AG04450 (cell line): Measurements from ENCODE around the gene COL4A3. TPM values are rescaled to one million over a fixed set of nuclear protein-coding genes. Genes with fewer than 3 reads are reported as not detected.

Experiments
- CTCF ChIA-PET: fragments of 300-600, 350-600 bp; formaldehyde crosslinking; extraction: SDS; loops from one replicate; lab custom pipeline; 2022; ENCODE audit warnings: antibody characterized with exemption, inconsistent platforms; lab: Charles Lee
- POLR2A ChIA-PET: fragments of 350-600 bp; formaldehyde crosslinking; extraction: SDS; loops from one replicate; lab custom pipeline; 2021; ENCODE audit warnings: antibody characterized with exemption, inconsistent platforms; lab: Yijun Ruan, JAX
- DNase-seq: peaks from one replicate; pipeline ENCODE4 v3.0.0-alpha.2; 2011; ENCODE audit warnings: low read depth, low spot score
- H3K27ac ChIP-seq: one replicate; pipeline ENCODE4 v1.5.1; 2012; ENCODE audit warnings: low read depth, low read length, control low read depth
- H3K27me3 ChIP-seq: one replicate; pipeline ENCODE4 v1.6.0; 2012; ENCODE audit warnings: low read length; ENCODE audit not compliant: control insufficient read depth, insufficient read depth
- H3K4me3 ChIP-seq: 2 replicates; pipeline ENCODE4 v1.5.1; 2011; ENCODE audit warnings: mild to moderate bottlenecking, low read depth, low read length, control low read depth
- H3K9me3 ChIP-seq: 2 replicates; pipeline ENCODE4 v1.5.1; 2012; ENCODE audit warnings: low read length; ENCODE audit not compliant: control insufficient read depth, insufficient read depth
- polyA plus RNA-seq: library from polyadenylated mRNA; depleted of rRNA; stranded (reverse); fragments of >200 nt; gene quantifications from 2 replicates; pipeline ENCODE4 v1.2.3, GENCODE V29; 2011
- TF ChIP-seq, protein P1 (sequence below): IDR thresholded peaks from 2 replicates; pipeline ENCODE4 v1.5.1; 2011; ENCODE audit warnings: low read depth, low read length, control low read depth, inconsistent platforms

The COL4A3 gene
- polyA plus RNA-seq, 1 experiment: 0.07 TPM

DNA sequence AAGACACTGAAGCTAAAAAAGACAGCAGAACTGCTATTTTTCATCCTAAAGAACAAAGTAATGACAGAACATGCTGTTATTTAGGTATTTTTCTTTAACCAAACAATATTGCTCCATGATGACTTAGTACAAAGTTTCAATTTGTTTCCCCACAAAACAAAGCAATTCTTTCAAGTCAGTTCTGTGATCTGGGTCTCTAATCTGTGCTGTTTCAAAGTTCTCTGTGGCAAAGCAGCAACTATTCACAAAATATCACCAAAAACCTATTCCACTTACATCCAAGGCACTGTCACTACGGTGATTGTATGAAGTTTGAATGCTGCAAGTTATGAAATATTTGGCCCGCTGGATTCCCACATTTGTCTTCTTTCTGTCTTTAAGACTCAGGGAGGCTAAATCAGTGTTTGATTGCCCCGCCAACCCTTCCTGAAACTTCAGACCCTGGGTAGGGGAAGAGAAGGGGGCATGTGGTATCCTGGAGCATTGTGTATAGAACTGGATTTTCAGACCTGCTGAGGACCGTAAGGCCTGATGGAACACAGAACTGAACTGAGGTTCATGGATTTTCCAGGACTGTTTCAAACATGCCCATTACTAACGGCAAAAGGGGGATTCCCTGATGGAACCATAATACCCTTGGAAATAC lies 147.6 kb downstream of the COL4A3 start:
- POLR2A ChIA-PET: no interaction called here
- Histone ChIP-seq H3K4me3 (no peak overlapping the region), H3K27ac (no peak overlapping the region)

DNA sequence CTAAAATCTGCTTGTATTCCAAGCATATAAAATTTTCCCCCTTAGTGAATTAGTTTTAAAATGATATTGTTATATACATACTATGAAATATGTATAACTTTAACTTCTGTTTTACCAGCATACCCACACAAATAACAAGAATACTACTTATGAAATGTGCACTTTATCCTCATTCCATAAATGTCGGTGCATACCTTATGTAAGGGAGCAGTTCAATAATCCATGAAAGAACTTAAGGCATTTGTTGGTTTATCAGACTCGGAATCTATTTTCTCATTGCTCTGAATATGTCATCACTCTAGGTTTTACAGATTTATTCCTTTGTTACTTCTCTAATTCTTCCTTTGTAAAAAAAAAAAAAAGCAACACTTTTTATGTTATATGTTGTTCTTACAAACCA lies 148.2 kb downstream of the COL4A3 start:
- DNase-seq: no peak
- H3K9me3 ChIP-seq: no peaks in the 10 kb centered on the region
- POLR2A ChIA-PET: no interaction called here
- no peak overlapping the region for H3K4me3 ChIP-seq
- TF ChIP-seq, protein P1, sequence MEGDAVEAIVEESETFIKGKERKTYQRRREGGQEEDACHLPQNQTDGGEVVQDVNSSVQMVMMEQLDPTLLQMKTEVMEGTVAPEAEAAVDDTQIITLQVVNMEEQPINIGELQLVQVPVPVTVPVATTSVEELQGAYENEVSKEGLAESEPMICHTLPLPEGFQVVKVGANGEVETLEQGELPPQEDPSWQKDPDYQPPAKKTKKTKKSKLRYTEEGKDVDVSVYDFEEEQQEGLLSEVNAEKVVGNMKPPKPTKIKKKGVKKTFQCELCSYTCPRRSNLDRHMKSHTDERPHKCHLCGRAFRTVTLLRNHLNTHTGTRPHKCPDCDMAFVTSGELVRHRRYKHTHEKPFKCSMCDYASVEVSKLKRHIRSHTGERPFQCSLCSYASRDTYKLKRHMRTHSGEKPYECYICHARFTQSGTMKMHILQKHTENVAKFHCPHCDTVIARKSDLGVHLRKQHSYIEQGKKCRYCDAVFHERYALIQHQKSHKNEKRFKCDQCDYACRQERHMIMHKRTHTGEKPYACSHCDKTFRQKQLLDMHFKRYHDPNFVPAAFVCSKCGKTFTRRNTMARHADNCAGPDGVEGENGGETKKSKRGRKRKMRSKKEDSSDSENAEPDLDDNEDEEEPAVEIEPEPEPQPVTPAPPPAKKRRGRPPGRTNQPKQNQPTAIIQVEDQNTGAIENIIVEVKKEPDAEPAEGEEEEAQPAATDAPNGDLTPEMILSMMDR: no peak
- no peaks in the 10 kb centered on the region for H3K27me3 ChIP-seq
- H3K27ac ChIP-seq: no peak overlapping the region
- CTCF ChIA-PET: no interaction called here

More for the DNA sequence above, 147.6 kb downstream of the COL4A3 start:
- H3K9me3 ChIP-seq: no peaks in the 10 kb centered on the region
- CTCF ChIA-PET: no interaction called here
- TF ChIP-seq, protein P1: no peak
- no peak for DNase-seq
- H3K27me3 ChIP-seq: no peaks in the 10 kb centered on the region

DNA sequence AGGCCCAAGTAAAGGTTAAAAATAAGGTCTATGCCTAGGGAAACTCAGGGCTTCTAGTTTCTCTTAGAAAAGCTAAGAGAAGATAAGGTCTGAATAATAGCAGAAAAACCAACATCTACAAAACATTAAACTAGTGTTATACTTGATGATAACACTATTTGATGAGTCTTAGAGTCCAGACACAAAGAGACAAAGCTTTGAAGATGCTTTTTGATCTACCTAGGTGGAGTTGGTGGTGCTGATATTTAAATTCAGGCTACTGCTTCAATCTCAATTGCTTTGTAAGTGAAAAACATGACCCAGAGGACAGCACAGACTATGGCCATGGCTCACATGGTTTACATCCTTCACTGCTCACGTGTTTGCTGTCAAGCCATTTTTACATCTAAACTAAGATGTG lies 148.9 kb downstream of the COL4A3 start:
- Histone ChIP-seq H3K9me3 (no peaks in the 10 kb centered on the region), H3K4me3 (no peak overlapping the region), H3K27ac (no peak overlapping the region), H3K27me3 (no peaks in the 10 kb centered on the region)
- ChIA-PET CTCF (no interaction called here), POLR2A (no interaction called here)
- no peak for DNase-seq
- TF ChIP-seq, protein P1: no peak

DNA sequence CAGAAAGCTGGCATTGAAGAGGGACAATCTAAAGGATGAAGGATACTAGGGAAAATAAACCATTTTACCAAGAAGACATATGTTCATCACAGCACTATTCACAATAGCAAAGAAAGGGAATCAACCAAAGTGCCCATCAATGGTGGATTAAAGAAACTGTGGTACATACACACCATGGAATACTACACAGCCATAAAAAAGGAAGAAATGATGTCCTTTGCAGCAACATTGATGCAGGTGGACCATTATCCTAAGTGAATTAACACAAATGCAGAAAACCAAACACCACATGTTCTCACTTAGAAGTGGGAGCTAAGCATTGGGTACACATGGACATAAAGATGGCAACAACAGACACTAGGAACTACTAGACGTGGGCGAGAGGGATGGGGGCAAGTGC lies 153.4 kb downstream of the COL4A3 start:
- TF ChIP-seq, protein P1: no peak
- POLR2A ChIA-PET: no interaction called here
- Histone ChIP-seq H3K27me3 (no peaks in the 10 kb centered on the region), H3K4me3 (no peak overlapping the region), H3K9me3 (peaks cover 7% of the 10 kb centered on the region), H3K27ac (no peak overlapping the region)
- DNase-seq: no peak
- CTCF ChIA-PET: no interaction called here

DNA sequence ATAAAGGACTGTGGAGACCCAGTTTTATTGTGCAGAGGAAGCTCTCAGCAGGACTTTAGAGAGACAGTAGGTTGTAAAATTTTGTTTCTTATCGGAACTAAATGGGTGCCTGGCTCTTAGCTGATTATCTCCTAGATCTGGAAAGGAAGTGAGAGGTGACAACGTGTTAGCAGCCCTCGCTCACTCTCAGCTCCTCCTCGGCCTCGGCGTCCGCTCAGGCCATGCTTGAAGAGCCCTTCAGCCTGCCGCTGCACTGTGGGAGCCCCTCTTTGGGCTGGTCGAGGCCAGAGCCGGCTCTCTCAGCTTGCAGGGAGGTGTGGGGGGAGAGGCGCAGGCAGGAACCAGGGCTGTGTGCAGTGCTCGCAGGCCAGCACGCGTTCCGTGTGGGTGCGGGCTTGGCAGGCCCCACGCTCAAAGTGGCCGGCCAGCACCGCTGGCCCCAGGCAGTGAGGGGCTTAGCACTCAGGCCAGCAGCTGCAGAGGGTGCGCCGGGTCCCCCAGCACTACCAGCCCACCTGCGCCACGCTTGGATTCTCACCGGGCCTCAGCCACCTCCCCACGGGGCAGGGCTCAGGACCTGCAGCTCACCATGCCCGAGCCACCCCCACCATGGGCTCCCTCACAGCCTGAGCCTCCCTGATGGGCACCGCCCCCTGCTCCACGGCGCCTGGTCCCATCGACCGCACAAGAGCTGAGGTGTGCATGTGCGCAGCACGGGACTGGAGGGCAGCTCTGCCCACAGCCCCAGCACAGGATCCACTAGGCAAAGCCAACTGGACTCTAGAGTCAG lies 156.1 kb downstream of the COL4A3 start:
- POLR2A ChIA-PET: no interaction called here
- DNase-seq: no peak
- Histone ChIP-seq H3K9me3 (peaks cover 7% of the 10 kb centered on the region), H3K27me3 (no peaks in the 10 kb centered on the region), H3K27ac (no peak overlapping the region), H3K4me3 (no peak overlapping the region)
- TF ChIP-seq, protein P1: no peak
- CTCF ChIA-PET: no interaction called here
